NOMO-1 treated with DMSO at 0.1 percent for 48 hours (cell line): ENCODE results near the gene TPP2.

Source experiments
- DNase-seq: peaks from one replicate; lab custom pipeline; 2025; ENCODE audit not compliant: unreplicated experiment; lab: John Stamatoyannopoulos, UW

TPP2 gene

GRCh38 chr13:102718746-102719145 lies 122.0 kb downstream of the TPP2 start:
- DNase-seq, result no peak

DNA sequence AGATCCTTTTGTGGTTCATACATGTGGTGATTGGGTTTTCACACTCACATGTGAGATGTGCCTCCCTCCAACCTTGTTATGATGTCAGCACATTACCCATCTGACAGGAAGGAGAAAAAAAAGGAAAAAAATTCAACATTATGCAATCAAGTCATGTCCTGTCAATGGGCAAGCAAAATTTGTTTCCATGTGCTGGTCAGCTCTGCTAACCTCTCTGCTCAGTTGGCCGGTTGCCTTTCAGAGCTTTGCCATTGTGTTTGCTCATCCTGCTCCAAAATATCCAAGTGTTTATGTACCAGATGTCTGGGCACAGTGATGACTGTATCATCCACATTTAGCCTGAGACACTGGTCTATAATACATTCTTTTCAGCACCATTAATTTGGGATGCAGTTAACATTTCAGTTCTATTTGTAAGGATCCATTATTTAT lies 125.0 kb downstream of the TPP2 start:
- DNase-seq, result no peak

GRCh38 chr13:102724923-102725322 lies 128.1 kb downstream of the TPP2 start:
- DNase-seq, result peak; percentile 56

- DNase-seq, result peak; percentile 11
Observed at GRCh38 chr13:102726430-102726829, 129.6 kb downstream of the TPP2 start.
